SK-N-MC (cell line): Measurements from ENCODE around the gene RNF128.

Source experiments
- EZH2 ChIP-seq: fragments of 200-600 bp; sonication (generic); IDR thresholded peaks from one replicate; pipeline ENCODE4 v1.6.1; 2017; ENCODE audit warnings: antibody characterized with exemption
- POLR2AphosphoS5 ChIP-seq: IDR thresholded peaks from 2 replicates; pipeline ENCODE4 v1.6.1; 2012; ENCODE audit warnings: mild to moderate bottlenecking, low read depth, low read length, borderline replicate concordance

- TF ChIP-seq EZH2 (no peak), POLR2AphosphoS5 (no peak)
Measured at GRCh38 chrX:106811131-106811910, 84.8 kb downstream of the RNF128 start.
